Heart left ventricle (tissue), 13 donors: ENCODE results near the gene B3GNT7.

ENCODE experiments used
- CTCF ChIP-seq, 12 donors: fragments of 200-600 bp; sonication (generic) in 4 of 12; IDR thresholded peaks; one replicate each; pipeline versions ENCODE4 v1.5.0 to v1.8.0; 2018 to 2022; ENCODE audit warnings: antibody characterized with exemption in 12 of 12, mild to moderate bottlenecking in 5 of 12
- POLR2A ChIP-seq, 2 donors: fragments of 450-650 bp; IDR thresholded peaks; one replicate each; pipeline ENCODE4 v1.6.1; 2017; ENCODE audit warnings: antibody characterized with exemption in 2 of 2, mild to moderate bottlenecking in 2 of 2, moderate library complexity in 2 of 2
- donor health status: ischemic (EF 13 %, LVEDD 7.1; RV severe dilation, severe dysfunction).
- donor health status: DM: no; HTN: yes; CAD: no.
- donor health status: DM: no; HTN: no; CAD: no.
- donor health status: ischemic (EF 25% LVEDD 6.9; RV normal size, moderate dysfunction).
- donor health status: ischemic (EF 25% LVEDD 5.7; RV mildly dilated, moderate dysfunction).
- donor health status: ischemic (EF 35%, LVEDD 5.7; RV mildly dilated, moderate dysfunction).
- donor health status: nonischemic (EF 11% LVEDD 7.7; RV severe dilation, severe dysfunction).
- donor health status: DM: yes; HTN: yes; CAD: no.
- donor health status: PGD.
- donor health status: ischemic (EF 29% LVEDD 5.4; RV normal size, mild dysfunction).
- donor health status: nonischemic (EF 23%, LVEDD 6.1; RV moderate dilation, normal function).

GRCh38 chr2:231386446-231386845 lies 9.1 kb upstream of the B3GNT7 start:
- TF ChIP-seq CTCF (IDR thresholded peaks at IDR 0.05) (no peak), POLR2A (IDR thresholded peaks at IDR 0.05) (no peak)
